Endothelial cell (in vitro differentiated cells): ENCODE measurements around the gene CKAP2. TPM values are rescaled to one million over a fixed set of nuclear protein-coding genes. Genes with fewer than 3 reads are reported as not detected.
"Not testable (repeated sequence)": the region's sequence is repeated elsewhere in the genome, so short reads cannot be mapped to it uniquely, and the experiment has no call there.

ENCODE experiments used
- DNase-seq: peaks from one replicate; pipeline ENCODE4 v3.0.0; 2021; ENCODE audit warnings: low spot score
- H3K27ac Mint-ChIP-seq: one replicate; pipeline ENCODE4 v1.8.0; 2021; ENCODE audit warnings: mixed read lengths, inconsistent platforms; ENCODE audit not compliant: unreplicated experiment
- H3K27me3 Mint-ChIP-seq: one replicate; pipeline ENCODE4 v1.8.0; 2021; ENCODE audit warnings: mild to moderate bottlenecking, moderate library complexity, mixed read lengths, inconsistent platforms; ENCODE audit not compliant: unreplicated experiment
- H3K36me3 Mint-ChIP-seq: one replicate; pipeline ENCODE4 v1.8.0; 2021; ENCODE audit warnings: mild to moderate bottlenecking, low read depth, mixed read lengths, inconsistent platforms; ENCODE audit not compliant: unreplicated experiment
- H3K4me1 Mint-ChIP-seq: one replicate; pipeline ENCODE4 v1.8.0; 2021; ENCODE audit warnings: mild to moderate bottlenecking, mixed read lengths, inconsistent platforms; ENCODE audit not compliant: unreplicated experiment
- H3K4me3 Mint-ChIP-seq: one replicate; pipeline ENCODE4 v1.8.0; 2021; ENCODE audit warnings: mild to moderate bottlenecking, mixed read lengths, inconsistent platforms; ENCODE audit not compliant: unreplicated experiment
- H3K9me3 Mint-ChIP-seq: one replicate; pipeline ENCODE4 v1.8.0; 2021; ENCODE audit warnings: mixed read lengths, inconsistent platforms; ENCODE audit not compliant: unreplicated experiment
- total RNA-seq: library from RNA; stranded (reverse); fragmentation: NEBNext Ultra II Directional; extraction: Animal tissue kit (Norgen Biotek cat#: 25700); gene quantifications from one replicate; pipeline ENCODE4 v1.2.1, GENCODE V29; 2021; ENCODE audit not compliant: unreplicated experiment

Gene CKAP2
- total RNA-seq, 1 donor from 2014 or later, result 58.1 TPM

DNA sequence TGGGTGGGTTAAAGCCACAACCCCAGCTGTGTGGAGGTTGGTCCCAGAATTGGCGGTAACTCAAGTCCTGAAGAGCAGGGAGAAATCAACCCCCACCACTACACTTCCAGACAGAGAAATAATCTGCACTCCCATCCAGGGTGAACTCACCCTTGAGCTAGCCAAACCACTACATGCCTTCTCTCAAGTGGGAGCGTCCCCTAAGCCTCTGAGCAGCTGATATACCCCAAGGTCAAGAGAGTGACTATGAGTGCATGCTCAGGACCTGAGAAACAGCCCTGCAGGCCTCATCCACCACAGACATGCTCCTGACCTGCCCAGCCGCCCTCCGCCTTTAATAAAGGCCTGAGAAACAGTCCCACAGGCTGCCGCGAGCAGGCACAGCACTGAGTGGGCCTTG, 54.3 kb downstream of the CKAP2 start:
- not testable (repeated sequence) for H3K27me3 Mint-ChIP-seq, H3K36me3 Mint-ChIP-seq, DNase-seq, H3K4me1 Mint-ChIP-seq, H3K9me3 Mint-ChIP-seq, H3K4me3 Mint-ChIP-seq, H3K27ac Mint-ChIP-seq

- H3K27ac Mint-ChIP-seq, H3K9me3 Mint-ChIP-seq, DNase-seq, H3K4me1 Mint-ChIP-seq, H3K27me3 Mint-ChIP-seq, H3K4me3 Mint-ChIP-seq, H3K36me3 Mint-ChIP-seq: not testable (repeated sequence)
These were observed 55.0 kb downstream of the CKAP2 start for GRCh38 chr13:52510221-52510797.

- not testable (repeated sequence) for DNase-seq, H3K36me3 Mint-ChIP-seq, H3K4me3 Mint-ChIP-seq, H3K27ac Mint-ChIP-seq, H3K4me1 Mint-ChIP-seq, H3K9me3 Mint-ChIP-seq, H3K27me3 Mint-ChIP-seq
These were observed 56.3 kb downstream of the CKAP2 start for GRCh38 chr13:52511598-52511997.

GRCh38 chr13:52513957-52514596, 58.8 kb downstream of the CKAP2 start:
- H3K36me3 Mint-ChIP-seq, DNase-seq, H3K27ac Mint-ChIP-seq, H3K9me3 Mint-ChIP-seq, H3K27me3 Mint-ChIP-seq, H3K4me1 Mint-ChIP-seq, H3K4me3 Mint-ChIP-seq: not testable (repeated sequence)

DNA sequence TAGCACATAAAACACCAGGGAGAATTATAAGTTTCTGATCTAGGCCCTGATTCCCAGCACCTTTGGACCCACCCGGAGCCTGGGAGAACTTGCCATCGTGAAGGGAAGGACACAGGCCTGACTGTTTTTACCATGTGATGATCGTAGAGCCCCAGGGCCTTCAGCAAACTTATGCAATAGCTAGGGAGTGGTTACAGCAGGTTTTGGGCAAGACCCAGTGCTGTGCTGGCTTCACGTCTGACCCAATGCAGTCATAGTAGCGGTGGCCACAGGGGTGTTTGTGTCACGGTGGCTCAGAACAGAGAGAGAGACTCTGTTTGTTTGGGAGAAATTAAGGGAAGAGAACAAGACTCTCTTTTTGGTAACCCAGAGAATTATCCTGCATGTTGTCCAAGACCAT, 68.0 kb downstream of the CKAP2 start:
- H3K9me3 Mint-ChIP-seq, H3K27me3 Mint-ChIP-seq, H3K27ac Mint-ChIP-seq, H3K4me3 Mint-ChIP-seq, DNase-seq, H3K4me1 Mint-ChIP-seq, H3K36me3 Mint-ChIP-seq: not testable (repeated sequence)

Other genes with a start within 250 kb of the CKAP2 start
- gene THSD1, start 49.3 kb upstream of the CKAP2 start, total RNA-seq, result 346 TPM
- 51.6 TPM for gene VPS36, start 4.8 kb upstream of the CKAP2 start, total RNA-seq
- 40.4 TPM for gene HNRNPA1L2, start 187.0 kb downstream of the CKAP2 start, total RNA-seq
- 71.8 TPM for gene SUGT1, start 197.4 kb downstream of the CKAP2 start, total RNA-seq